GM18508 (cell line): ENCODE results near the gene CLRN2.
"Not testable (repeated sequence)": the region's sequence is repeated elsewhere in the genome, so short reads cannot be mapped to it uniquely, and the experiment has no call there.

Source experiments
- ATAC-seq: cut with Tn5 transposase; IDR thresholded peaks from one replicate; pipeline ENCODE4 v1.9.1; 2021; ENCODE audit warnings: moderate number of reproducible peaks; ENCODE audit not compliant: insufficient read depth, unreplicated experiment

Gene CLRN2

DNA sequence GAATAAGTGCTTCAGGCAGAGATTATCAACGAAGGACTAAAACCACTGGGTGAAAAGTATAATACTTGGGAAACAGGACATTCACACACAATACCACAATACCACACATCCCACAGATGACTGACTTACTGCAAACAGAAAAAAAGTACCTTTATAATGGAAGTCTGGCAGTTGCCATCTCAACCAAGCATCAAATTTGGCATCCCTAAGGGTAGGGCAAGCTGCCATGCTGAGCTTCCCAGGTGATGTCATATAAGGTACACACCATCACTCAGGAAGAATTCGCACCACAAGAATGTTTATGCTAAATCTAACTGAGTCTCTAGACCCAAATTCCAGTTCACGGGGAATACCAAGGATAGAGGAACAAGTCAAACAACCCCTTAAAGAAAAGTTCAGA, 12.2 kb upstream of the CLRN2 start:
- ATAC-seq: no peak

DNA sequence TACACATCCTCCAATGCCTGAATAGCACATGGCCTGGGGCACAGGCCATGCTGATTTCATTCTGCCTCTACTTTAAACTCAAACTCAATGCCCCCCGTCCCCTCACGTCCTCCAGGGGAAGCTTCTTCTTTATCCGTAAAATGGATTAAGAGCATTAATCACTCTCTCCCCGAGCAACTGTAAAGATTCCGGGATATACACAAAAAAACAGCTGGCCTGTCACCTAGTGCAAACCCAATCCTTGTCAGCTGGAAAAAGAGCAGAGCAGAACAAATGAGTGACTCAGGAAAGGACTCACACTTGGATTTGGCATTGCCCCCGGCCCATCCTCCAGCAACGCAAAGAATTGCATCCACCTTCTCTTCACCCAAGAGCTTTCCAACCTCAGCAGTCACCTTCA, 10.9 kb upstream of the CLRN2 start:
- no peak for ATAC-seq

DNA sequence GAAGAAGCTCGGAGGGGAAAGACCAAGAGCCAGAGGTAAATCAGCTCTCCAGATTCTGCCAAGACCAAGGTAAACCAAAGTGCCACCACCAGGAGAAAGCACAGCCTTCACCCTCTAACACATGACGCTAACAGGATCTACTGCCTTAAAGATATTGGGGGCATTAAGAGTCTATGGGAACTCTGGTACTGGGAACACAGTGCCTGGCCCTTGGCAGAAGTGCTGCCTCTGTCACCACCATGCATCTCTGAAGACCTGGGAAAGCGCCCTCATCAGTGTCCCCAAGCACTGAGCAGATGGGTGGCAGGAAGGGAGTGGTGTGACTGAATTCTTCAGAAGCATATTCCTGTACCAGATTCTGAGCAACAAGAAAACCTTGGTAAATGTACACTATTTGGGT, 4.4 kb upstream of the CLRN2 start:
- no peak for ATAC-seq

DNA sequence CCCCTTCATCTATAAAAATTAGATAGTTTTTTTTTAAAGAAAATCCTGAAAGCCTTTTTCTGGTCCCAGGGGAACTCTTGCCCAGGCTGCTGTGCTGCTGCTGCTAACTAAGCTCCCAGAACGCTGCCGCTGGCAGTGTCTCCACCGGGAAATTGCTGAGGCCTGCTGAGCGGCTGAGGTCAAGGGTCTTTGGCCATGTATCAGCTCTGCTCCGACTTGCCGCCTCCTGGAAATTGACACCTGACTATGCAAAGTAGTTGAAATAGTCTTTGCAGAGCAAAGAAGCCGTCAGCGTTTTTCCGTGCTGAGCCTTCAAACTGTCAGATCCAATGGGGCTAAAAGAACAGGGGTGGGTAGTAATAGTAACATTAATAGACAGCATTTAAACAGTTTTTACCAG, 3.9 kb upstream of the CLRN2 start:
- ATAC-seq: no peak

DNA sequence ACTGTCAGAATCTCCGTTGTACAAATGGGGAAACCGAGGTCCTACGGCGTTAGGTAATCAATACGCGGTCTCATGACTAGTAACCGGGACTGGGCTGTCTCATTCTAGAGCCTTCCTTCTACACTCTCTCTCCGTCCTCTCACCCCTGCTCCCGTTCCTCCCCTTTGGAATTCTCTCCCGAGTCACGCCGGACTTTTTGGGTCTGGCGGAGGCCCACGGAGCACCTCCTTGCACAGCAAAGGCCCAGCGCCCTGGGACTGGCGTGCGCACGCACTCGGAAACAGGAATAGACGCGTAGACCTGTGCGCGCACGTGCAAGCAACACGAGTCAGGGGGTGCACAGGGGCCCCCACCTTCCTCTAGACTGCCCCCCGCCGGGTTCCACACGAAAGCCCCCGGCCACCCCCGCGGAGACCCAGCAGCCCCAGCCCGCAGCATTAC, 3.4 kb upstream of the CLRN2 start:
- peak; percentile 27 for ATAC-seq

DNA sequence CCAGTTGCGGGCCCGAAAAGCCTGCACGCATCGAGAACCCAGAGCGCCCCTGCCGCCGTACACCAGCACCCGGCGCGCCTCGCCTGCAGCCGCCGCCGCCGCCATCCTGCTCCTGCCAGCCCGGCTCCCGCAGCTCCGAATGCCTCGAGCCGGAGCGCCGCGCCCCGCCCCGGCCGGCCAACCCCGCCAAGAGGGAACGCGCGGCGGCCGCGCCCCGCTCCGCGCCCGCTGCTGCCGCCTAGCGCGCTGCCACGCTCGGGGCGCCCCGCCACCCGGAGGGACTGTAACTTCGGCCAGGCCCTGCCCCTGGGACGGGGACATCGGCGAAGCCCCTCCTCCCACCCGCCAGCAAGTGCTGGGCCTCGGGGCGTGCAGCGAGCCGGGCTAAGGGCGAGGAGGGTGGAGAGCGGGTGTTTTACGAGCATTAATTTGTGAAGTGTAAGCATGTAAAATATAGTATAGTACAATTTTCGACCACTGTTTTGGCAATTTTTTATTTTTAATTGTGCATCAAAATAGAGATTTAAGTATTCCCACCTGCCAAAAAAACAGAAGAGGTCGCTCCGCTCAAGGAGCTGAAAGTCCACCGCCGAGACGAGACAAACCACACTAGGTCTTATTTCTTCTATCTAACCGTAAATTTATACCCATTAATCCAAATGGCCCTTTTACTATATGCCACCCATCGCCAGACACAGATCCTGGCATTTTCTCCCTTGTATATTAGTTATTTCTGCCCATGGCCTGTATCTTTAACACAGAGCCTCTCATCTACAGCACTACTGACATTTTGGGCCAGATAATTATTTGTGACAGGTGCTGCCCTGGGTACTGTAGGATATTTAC, 2.8 kb upstream of the CLRN2 start, which contains the start of gene QDPR:
TSS of gene QDPR (minus strand) at position 141 of the 846 bp plus-strand sequence. CDS start at position 105, 36 bp downstream.
- peak; percentile 86 for ATAC-seq

DNA sequence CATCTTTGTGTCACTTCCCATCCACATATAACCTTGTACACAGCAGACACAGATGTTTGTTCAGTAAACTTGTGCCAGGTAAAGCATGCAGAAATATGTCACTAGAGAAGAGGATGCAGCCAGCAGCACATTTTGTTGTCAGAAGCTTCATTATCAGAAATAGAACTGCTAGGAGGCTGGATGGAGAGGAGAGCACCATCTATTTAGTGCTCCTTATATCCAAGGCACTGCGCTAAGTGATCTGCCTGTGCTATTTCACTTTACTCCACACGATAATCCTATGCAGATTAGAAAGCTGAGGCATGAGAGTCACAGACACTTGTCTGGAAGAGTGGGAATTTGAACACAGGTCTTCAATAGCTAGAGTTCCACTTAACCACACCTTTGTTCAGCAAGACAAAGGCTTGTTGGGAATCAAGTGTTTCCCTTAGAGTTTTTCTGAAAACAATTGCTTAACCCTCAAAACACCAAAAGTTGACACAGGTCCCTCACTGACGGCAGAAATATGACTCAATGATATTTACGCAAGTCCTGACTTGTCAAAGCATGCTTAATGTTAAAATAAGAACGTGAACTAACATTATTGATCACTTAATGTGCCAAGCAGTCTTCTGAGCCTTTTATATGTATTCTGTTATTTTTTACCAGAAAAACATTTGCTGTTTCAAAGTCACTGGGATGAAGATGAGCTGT, 1.8 kb upstream of the CLRN2 start:
- no peak for ATAC-seq

DNA sequence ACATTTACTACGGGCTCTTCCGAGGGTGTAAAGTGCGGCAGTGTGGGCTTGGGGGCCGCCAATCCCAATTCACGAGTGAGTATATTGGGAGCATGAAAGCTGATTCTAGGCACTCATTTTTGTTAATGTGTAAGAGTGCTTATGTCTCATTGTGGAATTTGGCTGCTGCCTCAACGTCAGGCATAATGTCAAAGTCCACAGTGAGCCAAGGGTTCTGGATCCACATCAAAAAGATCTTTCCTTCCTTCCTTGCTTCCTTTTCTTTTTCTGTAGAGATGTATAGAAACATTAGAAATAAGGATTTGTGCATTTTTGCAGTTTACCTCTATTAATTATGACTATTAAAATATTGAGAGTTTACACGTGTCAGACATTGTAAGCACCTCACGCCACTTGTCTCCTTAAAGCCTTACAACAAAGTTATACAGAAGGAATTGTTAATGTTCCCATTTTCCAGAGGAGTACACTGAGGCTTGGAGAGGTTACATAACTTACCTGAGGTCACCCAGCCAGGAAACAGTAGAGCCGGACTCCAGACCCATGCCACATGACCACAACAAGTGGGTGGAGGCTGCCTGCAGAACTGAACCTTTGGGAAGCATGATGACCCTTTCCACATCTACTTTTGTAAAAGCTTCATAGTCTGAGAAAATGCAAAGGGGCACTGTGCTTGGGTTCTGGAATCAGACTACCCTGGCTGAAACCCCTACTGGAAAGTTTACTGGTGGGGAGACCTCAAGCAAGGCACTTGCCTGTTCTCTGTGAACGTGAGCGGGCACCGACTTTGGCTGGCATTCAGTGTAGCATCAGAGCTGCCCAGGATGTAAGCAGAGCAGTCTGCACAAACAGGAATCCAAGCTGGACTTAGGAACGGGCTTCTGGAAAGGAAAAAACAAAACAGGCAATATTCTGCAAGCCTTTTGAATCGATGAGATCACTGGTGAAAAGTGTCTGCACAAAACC, 761 bp downstream of the CLRN2 start:
- ATAC-seq: no peak

DNA sequence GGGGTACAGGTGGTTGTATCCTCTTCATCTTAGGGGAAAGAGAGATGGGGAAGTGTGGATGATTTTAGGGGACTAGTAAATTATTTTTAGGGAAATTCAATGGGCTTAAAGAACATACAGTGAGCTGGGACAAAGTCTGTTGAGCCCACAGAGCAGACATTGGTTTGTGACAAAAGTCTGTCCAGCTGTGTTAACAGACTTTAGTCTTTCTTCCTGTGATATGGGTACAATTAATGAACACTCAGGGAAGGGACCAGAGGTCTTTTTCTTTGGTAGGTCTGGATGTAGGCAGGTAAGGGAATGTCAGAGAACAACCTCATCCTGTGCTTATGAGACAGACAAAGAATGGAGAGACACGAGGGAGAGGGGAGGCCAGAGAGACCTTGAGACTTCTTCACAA, 2.0 kb downstream of the CLRN2 start:
- no peak for ATAC-seq

DNA sequence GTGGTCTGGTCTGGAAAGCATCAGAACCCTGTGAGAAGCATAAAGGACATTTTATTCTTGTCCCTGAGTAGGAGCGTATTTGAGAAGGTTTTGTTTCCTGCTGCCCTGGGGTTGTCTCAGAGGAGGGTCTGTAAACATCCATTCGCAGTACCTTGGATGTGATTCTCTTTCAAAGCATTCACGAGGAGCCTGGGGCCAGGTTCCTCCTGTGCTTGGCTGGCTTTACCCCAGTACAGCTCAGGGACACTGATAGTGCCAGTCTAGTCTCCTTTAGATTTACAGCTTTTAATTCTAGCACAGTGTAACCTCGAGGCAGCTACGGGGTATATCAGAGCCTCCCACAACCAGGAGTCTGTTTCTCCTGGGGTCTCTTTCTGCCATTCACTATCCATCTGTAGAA, 2.7 kb downstream of the CLRN2 start:
- no peak for ATAC-seq

DNA sequence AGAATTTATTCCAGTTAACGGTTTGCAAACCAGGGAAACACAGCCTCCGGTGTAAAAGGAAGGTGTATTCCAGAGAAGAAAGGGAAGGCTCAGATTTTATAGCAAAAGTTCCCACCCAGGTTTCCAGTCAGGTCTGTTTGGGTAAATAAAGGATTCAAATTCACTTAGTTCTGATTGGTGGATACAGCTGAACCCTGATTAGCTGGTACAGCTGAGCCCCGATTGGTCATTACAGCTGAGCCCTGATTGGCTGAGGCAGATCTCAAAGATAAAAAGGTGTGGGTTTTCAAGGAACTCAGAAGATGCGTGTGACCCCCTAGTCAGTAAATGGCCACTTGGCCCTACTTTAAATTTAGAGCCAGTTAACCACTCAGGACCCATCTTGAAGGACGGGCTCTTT, 6.6 kb downstream of the CLRN2 start:
- ATAC-seq: no peak

DNA sequence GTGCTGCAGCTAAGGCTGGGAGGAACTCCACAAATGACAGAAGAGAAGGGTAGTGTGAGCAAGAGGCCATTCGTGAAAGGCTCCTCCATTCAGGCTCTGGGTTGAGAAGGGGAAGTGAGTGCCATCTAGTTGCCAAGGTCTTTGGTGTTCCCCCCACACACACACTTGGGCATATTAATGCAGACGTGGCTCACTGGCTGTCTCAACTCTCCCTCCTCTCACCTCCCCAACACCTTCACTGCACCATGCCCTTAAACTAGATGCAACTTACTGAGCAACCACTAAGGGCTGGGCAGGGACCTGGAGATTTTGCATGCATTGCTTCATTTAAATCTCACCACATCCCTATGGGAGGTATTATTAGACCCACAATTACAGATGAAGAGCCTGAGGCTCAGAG, 8.7 kb downstream of the CLRN2 start:
- ATAC-seq: no peak

DNA sequence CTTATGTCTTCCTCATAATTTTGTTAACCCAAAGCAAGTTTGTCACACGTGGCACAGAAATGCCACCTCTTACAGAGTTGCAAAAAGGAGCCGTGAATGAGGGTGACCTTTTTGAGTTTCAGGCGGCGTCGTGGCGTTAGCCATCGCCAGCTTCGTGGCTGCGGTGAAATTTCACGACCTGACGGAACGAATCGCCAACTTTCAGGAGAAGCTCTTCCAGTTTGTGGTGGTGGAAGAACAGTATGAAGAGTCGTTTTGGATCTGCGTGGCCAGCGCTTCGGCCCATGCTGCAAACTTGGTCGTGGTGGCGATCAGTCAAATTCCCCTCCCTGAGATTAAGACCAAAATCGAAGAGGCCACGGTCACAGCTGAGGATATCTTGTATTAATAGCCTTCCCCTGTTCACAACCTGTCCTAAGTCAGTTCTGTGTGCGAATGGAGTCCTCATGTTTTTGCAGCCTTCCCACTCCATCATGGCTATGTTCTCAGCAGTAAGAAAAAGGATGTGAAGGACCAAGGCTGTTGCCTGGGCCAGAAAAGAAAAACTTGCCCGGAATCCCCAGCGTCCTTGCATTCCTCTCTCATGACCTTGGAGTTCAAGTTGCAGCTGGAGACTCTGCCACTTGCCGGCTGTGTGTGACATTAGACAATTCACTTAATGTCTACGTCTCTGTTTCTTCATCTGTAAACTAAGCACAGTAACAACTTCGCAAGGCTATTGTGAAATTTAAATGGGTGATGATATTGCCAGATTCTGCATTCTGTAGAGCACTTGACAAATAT, 11.9 kb downstream of the CLRN2 start:
- ATAC-seq: no peak

DNA sequence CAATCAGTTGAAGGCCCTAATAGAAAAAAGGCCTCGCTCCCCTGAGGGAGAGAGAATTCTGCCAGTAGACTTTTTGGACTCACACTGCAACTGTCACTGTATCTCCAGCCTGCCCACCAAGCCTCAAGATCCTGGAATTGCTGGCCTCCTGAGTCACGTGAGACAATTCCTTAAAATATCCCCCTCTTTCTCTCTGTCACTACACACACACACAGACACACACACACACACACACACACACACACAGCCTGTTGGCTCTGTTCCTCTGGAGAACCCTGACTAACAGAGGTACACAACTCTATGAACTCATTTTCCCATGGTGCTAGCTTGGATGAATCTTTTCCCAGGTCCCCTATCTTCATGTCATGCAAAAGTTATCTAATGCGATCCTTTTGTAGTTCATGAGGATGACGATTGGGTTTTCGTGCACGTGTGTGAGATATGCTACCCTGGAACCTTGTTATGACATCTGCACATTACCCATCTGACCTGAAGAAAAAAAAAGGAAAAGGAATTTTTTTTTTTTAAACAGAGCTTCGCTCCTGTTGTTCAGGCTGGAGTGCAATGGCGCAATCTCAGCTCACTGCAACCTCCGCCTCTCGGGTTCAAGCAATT, 13.7 kb downstream of the CLRN2 start:
- no peak for ATAC-seq

DNA sequence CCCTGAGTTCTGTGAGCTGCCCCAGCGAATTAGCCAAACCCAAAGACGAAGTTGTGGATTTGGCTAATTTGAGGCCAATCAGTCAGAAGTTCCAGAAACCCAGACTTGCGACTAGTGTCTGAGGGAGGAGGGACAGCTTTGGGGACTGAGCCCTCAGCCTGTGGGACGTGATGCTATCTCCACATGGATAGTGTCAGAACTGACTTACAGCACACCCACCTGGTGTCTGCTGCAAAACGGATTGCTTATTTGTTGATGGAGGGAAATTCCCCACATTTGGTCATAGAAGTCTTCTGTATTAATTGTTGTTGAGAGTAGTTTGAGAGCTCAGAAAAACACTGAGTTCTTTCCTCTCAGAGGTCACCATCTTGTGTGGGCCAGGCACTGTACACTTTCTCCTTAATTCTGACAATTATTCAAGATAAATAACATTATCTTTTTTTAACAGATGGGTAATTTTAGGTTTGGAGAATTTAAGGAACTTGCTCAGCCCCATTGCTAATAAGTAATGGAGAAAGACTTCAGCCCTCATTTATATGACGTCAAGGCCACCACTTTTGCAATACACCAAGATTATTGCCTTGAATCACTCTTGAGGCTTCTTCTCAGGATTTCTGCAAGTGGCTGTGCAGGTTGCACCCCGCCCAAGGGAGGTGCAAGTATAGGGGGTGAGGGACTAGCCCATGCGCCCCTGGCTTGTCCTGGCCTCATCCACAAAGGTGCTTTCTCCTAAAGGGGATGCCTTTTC, 16.7 kb downstream of the CLRN2 start:
- no peak for ATAC-seq

DNA sequence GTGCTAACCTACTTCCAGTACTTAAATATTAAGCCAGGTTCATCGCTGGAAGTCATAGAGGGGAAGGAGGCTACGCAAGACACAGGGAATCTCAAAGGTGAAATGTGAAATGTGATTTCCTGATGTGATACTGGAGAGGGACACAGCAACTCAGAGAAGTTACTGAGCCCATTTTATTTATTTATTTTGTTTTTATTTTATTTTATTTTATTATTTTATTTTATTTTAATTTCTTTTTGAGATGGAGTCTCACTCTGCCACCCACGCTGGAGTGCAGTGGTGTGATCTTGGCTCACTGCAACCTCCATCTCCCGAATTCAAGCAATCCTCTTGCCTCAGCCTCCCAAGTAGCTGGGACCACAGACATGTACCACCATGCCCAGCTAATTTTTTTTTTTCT, 19.7 kb downstream of the CLRN2 start:
- no peak for ATAC-seq

DNA sequence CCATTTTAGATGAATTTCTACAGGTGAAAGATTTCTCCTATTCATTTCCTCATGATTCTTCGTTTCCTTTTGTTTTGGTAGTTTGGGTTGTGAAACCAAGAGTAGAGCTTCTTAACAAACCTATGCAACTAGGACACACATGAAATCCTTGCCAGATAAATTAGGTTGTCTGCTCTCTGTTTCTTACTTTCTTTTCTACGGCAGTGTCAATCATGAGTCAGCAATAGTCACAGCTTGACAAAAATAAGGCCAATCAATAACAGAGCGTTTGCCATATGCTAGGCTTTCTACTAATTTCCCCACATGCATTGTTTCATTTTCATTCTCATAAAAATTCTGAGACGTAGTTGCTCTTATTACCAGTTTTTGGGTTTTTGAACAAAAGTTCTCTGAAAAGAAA, 20.3 kb downstream of the CLRN2 start:
- ATAC-seq: no peak

DNA sequence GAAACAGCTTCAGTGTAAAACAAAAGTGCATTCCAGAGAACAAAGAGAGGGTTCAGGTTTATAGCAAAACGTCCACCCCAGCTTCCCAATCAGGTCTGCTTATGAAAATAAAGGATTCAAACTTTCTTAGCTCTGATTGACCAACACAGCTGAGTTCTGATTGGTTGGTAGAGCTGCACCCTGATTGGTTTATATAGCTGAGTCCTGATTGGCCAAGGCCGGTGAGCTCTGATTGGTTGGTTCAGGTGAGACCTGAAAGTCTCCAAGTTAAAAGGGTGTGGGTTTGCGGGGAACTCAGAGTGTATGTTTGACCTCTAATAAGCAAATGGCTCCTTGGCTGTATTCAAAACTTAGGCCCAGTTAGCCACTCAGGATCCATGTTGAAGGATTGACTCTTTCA, 20.9 kb downstream of the CLRN2 start:
- ATAC-seq: no peak

DNA sequence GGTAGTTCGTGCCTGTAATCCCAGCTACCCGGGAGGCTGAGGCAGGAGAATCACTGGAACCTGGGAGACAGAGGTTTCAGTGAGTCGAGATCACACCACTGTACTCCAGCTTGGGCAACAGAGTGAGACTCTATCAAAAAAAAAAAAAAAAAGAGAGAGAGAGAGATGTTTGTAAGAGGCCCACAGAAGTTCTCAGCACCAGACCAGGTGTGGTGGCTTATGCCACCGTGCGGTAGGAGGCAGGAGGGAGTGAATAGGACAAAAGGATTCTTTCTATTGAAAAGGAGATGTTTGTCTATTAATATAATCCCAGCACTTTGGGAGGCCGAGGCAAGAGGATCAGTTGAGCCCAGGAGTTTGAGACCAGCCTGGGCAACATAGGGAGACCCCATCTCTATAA, 22.1 kb downstream of the CLRN2 start:
- ATAC-seq: not testable (repeated sequence)
